ENCODE measurements around the gene RSPO3.

- TF ChIP-seq, protein P1, sequence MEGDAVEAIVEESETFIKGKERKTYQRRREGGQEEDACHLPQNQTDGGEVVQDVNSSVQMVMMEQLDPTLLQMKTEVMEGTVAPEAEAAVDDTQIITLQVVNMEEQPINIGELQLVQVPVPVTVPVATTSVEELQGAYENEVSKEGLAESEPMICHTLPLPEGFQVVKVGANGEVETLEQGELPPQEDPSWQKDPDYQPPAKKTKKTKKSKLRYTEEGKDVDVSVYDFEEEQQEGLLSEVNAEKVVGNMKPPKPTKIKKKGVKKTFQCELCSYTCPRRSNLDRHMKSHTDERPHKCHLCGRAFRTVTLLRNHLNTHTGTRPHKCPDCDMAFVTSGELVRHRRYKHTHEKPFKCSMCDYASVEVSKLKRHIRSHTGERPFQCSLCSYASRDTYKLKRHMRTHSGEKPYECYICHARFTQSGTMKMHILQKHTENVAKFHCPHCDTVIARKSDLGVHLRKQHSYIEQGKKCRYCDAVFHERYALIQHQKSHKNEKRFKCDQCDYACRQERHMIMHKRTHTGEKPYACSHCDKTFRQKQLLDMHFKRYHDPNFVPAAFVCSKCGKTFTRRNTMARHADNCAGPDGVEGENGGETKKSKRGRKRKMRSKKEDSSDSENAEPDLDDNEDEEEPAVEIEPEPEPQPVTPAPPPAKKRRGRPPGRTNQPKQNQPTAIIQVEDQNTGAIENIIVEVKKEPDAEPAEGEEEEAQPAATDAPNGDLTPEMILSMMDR (IDR thresholded peaks at IDR 0.05): no peak
- TF ChIP-seq POLR2A (IDR thresholded peaks at IDR 0.05): no peak
Observed at GRCh38 chr6:127120787-127121636, 2.5 kb downstream of the RSPO3 start.

Data from lower leg skin (tissue), 3 donors.